GM12874 (cell line): ENCODE results near the gene SUSD1.

ENCODE experiments used
- CTCF ChIP-seq: IDR thresholded peaks from 2 replicates; pipeline ENCODE4 v1.5.1; 2011; ENCODE audit warnings: low read depth, mild to moderate bottlenecking, control low read depth, low read length, moderate library complexity; ENCODE audit not compliant: insufficient read depth

SUSD1 gene

GRCh38 chr9:112065806-112066606 is 109.1 kb downstream of the SUSD1 start:
- TF ChIP-seq CTCF: no peak

GRCh38 chr9:112064871-112065270 is 110.2 kb downstream of the SUSD1 start:
- TF ChIP-seq CTCF: no peak

- no peak for TF ChIP-seq CTCF
These were observed 111.5 kb downstream of the SUSD1 start for GRCh38 chr9:112063586-112063985.

- TF ChIP-seq CTCF: no peak
These were observed 111.9 kb downstream of the SUSD1 start for GRCh38 chr9:112063151-112063550.

GRCh38 chr9:112061152-112061740 is 113.9 kb downstream of the SUSD1 start:
- TF ChIP-seq CTCF: no peak

GRCh38 chr9:112059966-112060320 is 115.2 kb downstream of the SUSD1 start:
- no peak for TF ChIP-seq CTCF

GRCh38 chr9:112059145-112059965 is 115.7 kb downstream of the SUSD1 start:
- TF ChIP-seq CTCF: no peak
